GM19025 (cell line): ENCODE results near the gene ZNF408.
"Not testable (repeated sequence)": the region's sequence is repeated elsewhere in the genome, so short reads cannot be mapped to it uniquely, and the experiment has no call there.

Experiments
- ATAC-seq: cut with Tn5 transposase; IDR thresholded peaks from one replicate; pipeline ENCODE4 v1.9.1; 2021; ENCODE audit warnings: mild to moderate bottlenecking, low read depth, moderate library complexity; ENCODE audit not compliant: unreplicated experiment

Gene ZNF408

GRCh38 chr11:46700241-46701077 is at the start of gene ZNF408, which contains the start of gene ARHGAP1:
ZNF408 (plus strand) TSS chr11:46701031; CDS start chr11:46701048, 17 bp downstream.
ARHGAP1 (minus strand) TSS chr11:46700619; CDS start chr11:46696107, 4,512 bp downstream.
- peak; percentile 91 for ATAC-seq

DNA sequence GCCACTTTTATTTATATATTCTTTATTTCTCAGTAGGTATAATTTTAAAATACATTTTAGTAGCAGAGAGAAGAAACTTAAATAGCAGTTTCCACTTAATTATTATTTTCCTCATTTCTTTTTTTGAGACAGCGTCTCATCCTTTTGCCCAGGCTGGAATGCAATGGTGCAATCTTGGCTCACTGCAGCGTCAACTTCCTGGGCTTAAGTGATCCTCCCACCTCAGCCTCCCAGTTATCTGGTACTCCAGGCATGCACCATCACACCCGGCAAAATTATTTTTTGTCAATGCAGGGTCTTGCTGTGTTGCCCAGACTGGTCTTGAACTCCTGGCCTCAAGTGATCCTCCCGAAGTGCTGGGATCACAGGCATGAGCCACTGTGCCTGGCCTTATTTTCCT is 45.2 kb upstream of the ZNF408 start:
- no peak for ATAC-seq

GRCh38 chr11:46657186-46657585 is 43.6 kb upstream of the ZNF408 start:
- ATAC-seq = no peak

DNA sequence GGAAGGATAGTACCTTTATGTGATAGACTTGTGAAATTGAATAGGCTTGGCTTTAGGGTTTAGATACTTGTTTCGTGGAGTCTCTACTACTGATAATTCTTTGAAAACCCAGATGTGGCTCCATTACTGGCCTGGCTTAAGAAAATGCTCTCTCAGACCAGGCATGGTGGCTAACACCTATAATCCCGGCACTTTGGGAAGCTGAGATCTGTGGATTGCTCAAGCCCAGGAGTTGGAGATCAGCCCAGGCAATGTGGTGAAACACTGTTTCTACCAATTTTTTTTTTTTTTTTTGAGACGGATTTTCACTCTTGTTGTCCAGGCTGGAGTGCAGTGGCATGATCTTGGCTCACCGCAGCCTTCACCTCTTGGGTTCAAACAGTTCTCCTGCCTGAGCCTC is 42.6 kb upstream of the ZNF408 start:
- no peak for ATAC-seq

DNA sequence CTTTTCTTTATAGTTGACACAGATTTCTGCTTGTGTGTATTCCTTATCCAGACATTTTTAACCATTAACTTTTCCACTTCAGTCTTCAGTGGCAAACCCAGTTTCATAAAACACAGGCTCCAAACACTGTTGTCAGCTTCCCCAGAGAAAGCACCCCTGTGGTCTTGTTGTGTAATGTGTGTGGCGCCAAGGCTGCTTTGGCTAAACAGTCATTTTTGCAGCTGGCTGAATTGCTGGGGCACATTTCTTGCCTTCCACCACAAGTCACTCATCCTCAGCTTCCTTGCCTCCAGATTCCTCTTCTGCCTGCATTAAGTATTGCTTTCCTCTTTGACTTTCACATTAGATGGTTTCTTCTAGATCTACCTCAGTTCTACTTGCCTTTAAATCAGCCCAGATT is 40.9 kb upstream of the ZNF408 start:
- ATAC-seq = no peak

- ATAC-seq = no peak
Measured at GRCh38 chr11:46661836-46662235, 39.0 kb upstream of the ZNF408 start.

DNA sequence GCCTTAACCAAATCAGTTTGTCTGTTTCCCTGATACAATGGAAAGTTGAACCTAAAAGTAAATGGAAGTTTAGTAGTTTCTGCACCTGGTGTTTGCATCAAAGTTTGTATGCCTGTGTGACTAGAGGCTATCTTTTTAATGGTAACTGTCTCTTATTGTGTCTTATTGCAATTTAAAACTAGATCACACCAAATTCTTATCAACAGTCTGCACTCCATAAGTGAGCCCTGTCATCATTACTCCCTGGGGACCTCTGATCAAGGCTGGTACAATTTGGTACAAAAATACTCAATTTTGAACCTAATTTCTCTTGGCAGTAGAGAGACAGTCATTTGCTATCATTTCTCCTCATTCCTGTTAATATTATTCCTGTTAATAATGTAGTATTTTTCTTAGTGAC is 38.5 kb upstream of the ZNF408 start:
- ATAC-seq = no peak

- ATAC-seq = no peak
Measured at GRCh38 chr11:46663277-46663940, 37.4 kb upstream of the ZNF408 start.

DNA sequence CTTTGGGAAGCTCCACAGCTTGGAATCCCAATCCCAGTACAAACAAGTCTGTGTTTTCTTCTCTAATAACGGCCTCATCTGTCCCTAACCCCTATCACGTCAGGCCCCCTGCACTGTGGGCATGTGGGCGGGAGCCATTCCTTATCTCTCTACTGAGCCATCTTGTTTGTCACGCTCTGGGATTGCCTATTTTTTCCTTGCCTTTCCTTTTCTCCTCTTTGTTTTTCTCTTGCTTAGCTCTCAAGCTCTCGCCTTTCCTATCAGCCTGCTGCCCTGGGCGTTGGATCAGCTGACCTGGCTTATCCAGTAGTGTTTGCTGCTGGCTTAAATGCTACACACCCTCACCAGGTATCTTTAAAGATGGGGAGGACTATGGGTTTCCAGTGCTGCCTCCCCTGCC is 36.2 kb upstream of the ZNF408 start:
- no peak for ATAC-seq

- ATAC-seq = no peak
Measured at GRCh38 chr11:46665356-46665755, 35.5 kb upstream of the ZNF408 start.

DNA sequence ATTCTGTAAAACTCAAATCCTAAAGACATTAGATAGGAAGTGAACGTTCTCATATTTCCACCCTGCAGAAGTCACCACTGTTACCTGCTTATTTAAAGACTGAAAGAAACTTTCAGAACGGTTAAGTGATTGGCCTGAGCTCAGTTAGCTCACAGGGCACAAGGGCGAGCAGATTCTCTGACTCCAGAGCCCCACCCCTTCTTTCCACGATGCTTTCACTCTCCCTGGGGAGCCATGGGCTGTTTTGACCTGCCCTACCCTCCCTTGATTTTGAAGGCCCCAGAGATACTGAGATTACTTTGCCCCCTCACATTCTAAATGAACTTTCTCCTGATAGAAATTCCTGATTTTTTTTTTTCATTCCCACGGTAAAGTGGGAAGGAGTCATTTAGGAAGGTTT is 34.3 kb upstream of the ZNF408 start:
- ATAC-seq = no peak

- no peak for ATAC-seq
Measured at GRCh38 chr11:46667043-46667481, 33.8 kb upstream of the ZNF408 start.

- ATAC-seq = no peak
Measured at GRCh38 chr11:46668480-46669085, 32.2 kb upstream of the ZNF408 start.

GRCh38 chr11:46669711-46670139 is 31.1 kb upstream of the ZNF408 start:
- no peak for ATAC-seq

- not testable (repeated sequence) for ATAC-seq
Measured at GRCh38 chr11:46670521-46670920, 30.3 kb upstream of the ZNF408 start.

DNA sequence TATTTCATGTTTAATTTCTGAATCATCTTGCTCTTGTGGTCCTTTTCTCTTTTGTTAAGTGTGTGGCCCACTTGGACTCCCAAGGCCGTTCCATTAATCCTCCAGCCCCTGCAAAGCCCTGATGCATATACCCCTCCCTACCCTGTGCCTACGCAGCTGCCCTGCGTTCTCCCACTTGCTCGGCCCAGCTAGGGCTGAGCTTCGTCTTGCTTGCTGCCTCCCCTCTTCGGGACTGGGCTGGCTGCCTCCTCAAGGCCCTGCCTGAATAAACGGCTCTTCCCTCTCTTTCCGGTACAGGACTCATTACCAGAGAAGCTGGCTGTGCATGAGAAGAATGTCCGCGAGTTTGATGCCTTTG is 28.9 kb upstream of the ZNF408 start:
- no peak for ATAC-seq

GRCh38 chr11:46672381-46672839 is 28.4 kb upstream of the ZNF408 start:
- no peak for ATAC-seq

- no peak for ATAC-seq
Measured at GRCh38 chr11:46673713-46674462, 26.9 kb upstream of the ZNF408 start.

GRCh38 chr11:46674463-46675287 is 26.2 kb upstream of the ZNF408 start:
- ATAC-seq = no peak
